Panc1 (cell line): ENCODE results near the gene PEDS1.

Experiments used
- POLR2AphosphoS5 ChIP-seq: IDR thresholded peaks from 2 replicates; pipeline ENCODE4 v1.6.1; 2012; ENCODE audit warnings: mild to moderate bottlenecking, low read depth, low read length, moderate library complexity
- REST ChIP-seq, 2 experiments: IDR thresholded peaks; 2 replicates each; pipeline ENCODE4 v1.6.1; 2011 to 2012; ENCODE audit warnings: low read depth in 2 of 2, control low read depth in 1 of 2, low read length in 1 of 2, mild to moderate bottlenecking in 1 of 2, moderate library complexity in 1 of 2; ENCODE audit not compliant: insufficient read depth in 1 of 2
- TF ChIP-seq, protein P1 (sequence below): fragments of 450-650 bp; IDR thresholded peaks from 2 replicates; pipeline ENCODE4 v1.5.1; 2017; ENCODE audit warnings: mild to moderate bottlenecking

- TF ChIP-seq, protein P1, sequence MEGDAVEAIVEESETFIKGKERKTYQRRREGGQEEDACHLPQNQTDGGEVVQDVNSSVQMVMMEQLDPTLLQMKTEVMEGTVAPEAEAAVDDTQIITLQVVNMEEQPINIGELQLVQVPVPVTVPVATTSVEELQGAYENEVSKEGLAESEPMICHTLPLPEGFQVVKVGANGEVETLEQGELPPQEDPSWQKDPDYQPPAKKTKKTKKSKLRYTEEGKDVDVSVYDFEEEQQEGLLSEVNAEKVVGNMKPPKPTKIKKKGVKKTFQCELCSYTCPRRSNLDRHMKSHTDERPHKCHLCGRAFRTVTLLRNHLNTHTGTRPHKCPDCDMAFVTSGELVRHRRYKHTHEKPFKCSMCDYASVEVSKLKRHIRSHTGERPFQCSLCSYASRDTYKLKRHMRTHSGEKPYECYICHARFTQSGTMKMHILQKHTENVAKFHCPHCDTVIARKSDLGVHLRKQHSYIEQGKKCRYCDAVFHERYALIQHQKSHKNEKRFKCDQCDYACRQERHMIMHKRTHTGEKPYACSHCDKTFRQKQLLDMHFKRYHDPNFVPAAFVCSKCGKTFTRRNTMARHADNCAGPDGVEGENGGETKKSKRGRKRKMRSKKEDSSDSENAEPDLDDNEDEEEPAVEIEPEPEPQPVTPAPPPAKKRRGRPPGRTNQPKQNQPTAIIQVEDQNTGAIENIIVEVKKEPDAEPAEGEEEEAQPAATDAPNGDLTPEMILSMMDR = no peak
- TF ChIP-seq POLR2AphosphoS5 (no peak), REST (IDR thresholded peaks at IDR 0.05; ENCODE audit: insufficient read depth in 1 of 2, low read depth in 2 of 2, low read length in 1 of 2) (no peak)
Measured at GRCh38 chr20:50151034-50151743, 2.3 kb downstream of the PEDS1 start.
